HTERT RPE-1 (cell line): Measurements from ENCODE around the gene DNAJB1.

ENCODE experiments used
- in situ Hi-C: fragments of 300-500 bp; cut with MboI; formaldehyde crosslinking; loops from 4 replicates; pipeline ENCODE4 v1.14.3; 2020; ENCODE audit warnings: low sequenced_read_pairs

Gene DNAJB1

GRCh38 chr19:14496029-14496833 is 22.0 kb downstream of the DNAJB1 start, which contains the start of gene GIPC1:
Gene GIPC1, minus strand, starts transcription at chr19:14496127. Its CDS starts 13,151 bp downstream, at chr19:14482976.
- in situ Hi-C loops = no loop called here

- in situ Hi-C loops = no loop called here
Measured at GRCh38 chr19:14495672-14496028, 22.5 kb downstream of the DNAJB1 start.

GRCh38 chr19:14494910-14495671 is 23.1 kb downstream of the DNAJB1 start:
- in situ Hi-C loops = no loop called here

- in situ Hi-C loops = no loop called here
Measured at GRCh38 chr19:14494411-14494810, 23.8 kb downstream of the DNAJB1 start.

- in situ Hi-C loops = no loop called here
Measured at GRCh38 chr19:14492756-14493337, 25.4 kb downstream of the DNAJB1 start.

GRCh38 chr19:14487370-14488125 is 30.6 kb downstream of the DNAJB1 start:
- in situ Hi-C loops = no loop called here

- in situ Hi-C loops = no loop called here
Measured at GRCh38 chr19:14482172-14482941, 35.8 kb downstream of the DNAJB1 start.

GRCh38 chr19:14480700-14481079 is 37.5 kb downstream of the DNAJB1 start:
- in situ Hi-C loops = no loop called here

- in situ Hi-C loops = no loop called here
Measured at GRCh38 chr19:14479975-14480699, 38.1 kb downstream of the DNAJB1 start.

- in situ Hi-C loops = no loop called here
Measured at GRCh38 chr19:14479309-14479974, 38.8 kb downstream of the DNAJB1 start.

GRCh38 chr19:14478113-14478545 is 40.1 kb downstream of the DNAJB1 start:
- in situ Hi-C loops = no loop called here

- in situ Hi-C loops = no loop called here
Measured at GRCh38 chr19:14477418-14478112, 40.6 kb downstream of the DNAJB1 start.

GRCh38 chr19:14476673-14477401 is 41.4 kb downstream of the DNAJB1 start:
- in situ Hi-C loops = no loop called here

GRCh38 chr19:14476327-14476672 is 41.9 kb downstream of the DNAJB1 start:
- in situ Hi-C loops = no loop called here

GRCh38 chr19:14475251-14476073 is 42.7 kb downstream of the DNAJB1 start, which contains the start of gene PTGER1:
Gene PTGER1, minus strand, starts transcription at chr19:14475354. Its CDS starts 1,034 bp downstream, at chr19:14474320.
- in situ Hi-C loops = no loop called here

- in situ Hi-C loops = no loop called here
Measured at GRCh38 chr19:14474827-14475226, 43.4 kb downstream of the DNAJB1 start.
